OCI-LY1 (cell line): Measurements from ENCODE around the gene LRIG3.

Source experiments
- H2AFZ ChIP-seq: fragments of 200-600 bp; sonication (generic), shearing (Covaris generic); 2 replicates; pipeline ENCODE4 v1.6.0; 2014; ENCODE audit warnings: antibody characterized with exemption, mild to moderate bottlenecking, low read length
- H3F3A ChIP-seq: fragments of 200-600 bp; sonication (generic), shearing (Covaris generic); 2 replicates; pipeline ENCODE4 v1.6.0; 2014; ENCODE audit warnings: mild to moderate bottlenecking, antibody characterized with exemption, low read length, moderate library complexity; ENCODE audit not compliant: insufficient read depth
- H3K27ac ChIP-seq: fragments of 200-600 bp; sonication (generic); 2 replicates; pipeline ENCODE4 v1.5.1; 2014; ENCODE audit warnings: low read length, mixed run types, mild to moderate bottlenecking, low read depth; ENCODE audit not compliant: poor library complexity, severe bottlenecking
- H3K27me3 ChIP-seq: fragments of 200-600 bp; sonication (generic); 2 replicates; pipeline ENCODE4 v1.6.0; 2014; ENCODE audit warnings: antibody characterized with exemption, mild to moderate bottlenecking, low read length, moderate library complexity; ENCODE audit not compliant: insufficient read depth
- H3K36me3 ChIP-seq: fragments of 200-600 bp; sonication (generic); 2 replicates; pipeline ENCODE4 v1.6.1; 2014; ENCODE audit warnings: mild to moderate bottlenecking, antibody characterized with exemption, low read length, moderate library complexity, mixed read lengths; ENCODE audit not compliant: insufficient read depth
- H3K4me1 ChIP-seq: fragments of 200-600 bp; sonication (generic); 2 replicates; pipeline ENCODE4 v1.5.1; 2014; ENCODE audit warnings: mild to moderate bottlenecking, low read length, moderate library complexity; ENCODE audit not compliant: insufficient read depth, severe bottlenecking
- H3K4me2 ChIP-seq: fragments of 200-600 bp; sonication (generic), shearing (Covaris generic); 2 replicates; pipeline ENCODE4 v1.6.1; 2014; ENCODE audit warnings: low read length
- H3K4me3 ChIP-seq: fragments of 200-600 bp; sonication (generic); 2 replicates; pipeline ENCODE4 v1.5.1; 2014; ENCODE audit warnings: low read length, low read depth, mild to moderate bottlenecking, mixed read lengths; ENCODE audit not compliant: poor library complexity, severe bottlenecking
- H3K79me2 ChIP-seq: fragments of 200-600 bp; shearing (Covaris generic); 2 replicates; pipeline ENCODE4 v1.6.1; 2016; ENCODE audit warnings: mixed run types, low read length, mixed read lengths; ENCODE audit not compliant: insufficient read depth
- H3K9ac ChIP-seq: fragments of 200-600 bp; sonication (generic), shearing (Covaris generic); 2 replicates; pipeline ENCODE4 v1.6.1; 2014; ENCODE audit warnings: mild to moderate bottlenecking, low read length, mixed read lengths
- H3K9me2 ChIP-seq: fragments of 200-600 bp; sonication (generic), shearing (Covaris generic); 2 replicates; pipeline ENCODE4 v1.6.1; 2014; ENCODE audit warnings: low read depth, mild to moderate bottlenecking, low read length, mixed read lengths
- H3K9me3 ChIP-seq: fragments of 200-600 bp; shearing (Covaris generic); 2 replicates; pipeline ENCODE4 v1.6.1; 2014; ENCODE audit warnings: low read length, mixed read lengths
- H4K20me1 ChIP-seq: fragments of 200-600 bp; sonication (generic), shearing (Covaris generic); 2 replicates; pipeline ENCODE4 v1.6.0; 2016; ENCODE audit warnings: mild to moderate bottlenecking, low read length; ENCODE audit not compliant: insufficient read depth
- CTCF ChIP-seq: fragments of 200-600 bp; sonication (generic), shearing (Covaris generic); IDR thresholded peaks from 2 replicates; pipeline ENCODE4 v1.5.1; 2017; ENCODE audit warnings: mild to moderate bottlenecking, antibody characterized with exemption, low read length, moderate library complexity, mixed read lengths
- EZH2 ChIP-seq: fragments of 200-600 bp; sonication (generic), shearing (Covaris generic); IDR thresholded peaks from 2 replicates; pipeline ENCODE4 v1.8.0; 2017; ENCODE audit warnings: borderline replicate concordance, mixed run types, mild to moderate bottlenecking, antibody characterized with exemption, low read length, moderate library complexity, mixed read lengths

Gene LRIG3

GRCh38 chr12:58957298-58957697 is 37.0 kb upstream of the LRIG3 start:
- no peaks in the 10 kb centered on the region for H4K20me1 ChIP-seq
- no peak for TF ChIP-seq EZH2
- no peak for TF ChIP-seq CTCF
- H3K36me3 ChIP-seq = no peaks in the 10 kb centered on the region
- H2AFZ ChIP-seq = no peak overlapping the region
- H3K79me2 ChIP-seq = no peaks in the 10 kb centered on the region
- H3F3A ChIP-seq = no peaks in the 10 kb centered on the region
- H3K4me1 ChIP-seq = no peaks in the 10 kb centered on the region
- H3K9me2 ChIP-seq = no peaks in the 10 kb centered on the region
- H3K9me3 ChIP-seq = no peaks in the 10 kb centered on the region
- no peak overlapping the region for H3K4me3 ChIP-seq
- H3K27me3 ChIP-seq = no peaks in the 10 kb centered on the region
- no peak overlapping the region for H3K4me2 ChIP-seq
- no peak overlapping the region for H3K9ac ChIP-seq
- no peak overlapping the region for H3K27ac ChIP-seq

GRCh38 chr12:58955849-58956248 is 35.5 kb upstream of the LRIG3 start:
- TF ChIP-seq EZH2 (no peak), CTCF (no peak)
- Histone ChIP-seq H3K79me2 (no peaks in the 10 kb centered on the region), H3K27ac (no peak overlapping the region), H3K4me3 (no peak overlapping the region), H2AFZ (no peak overlapping the region), H3K4me2 (no peak overlapping the region), H3K9ac (no peak overlapping the region), H3K4me1 (no peaks in the 10 kb centered on the region), H4K20me1 (no peaks in the 10 kb centered on the region), H3K9me3 (no peaks in the 10 kb centered on the region), H3K9me2 (no peaks in the 10 kb centered on the region), H3F3A (no peaks in the 10 kb centered on the region), H3K27me3 (no peaks in the 10 kb centered on the region), H3K36me3 (no peaks in the 10 kb centered on the region)

DNA sequence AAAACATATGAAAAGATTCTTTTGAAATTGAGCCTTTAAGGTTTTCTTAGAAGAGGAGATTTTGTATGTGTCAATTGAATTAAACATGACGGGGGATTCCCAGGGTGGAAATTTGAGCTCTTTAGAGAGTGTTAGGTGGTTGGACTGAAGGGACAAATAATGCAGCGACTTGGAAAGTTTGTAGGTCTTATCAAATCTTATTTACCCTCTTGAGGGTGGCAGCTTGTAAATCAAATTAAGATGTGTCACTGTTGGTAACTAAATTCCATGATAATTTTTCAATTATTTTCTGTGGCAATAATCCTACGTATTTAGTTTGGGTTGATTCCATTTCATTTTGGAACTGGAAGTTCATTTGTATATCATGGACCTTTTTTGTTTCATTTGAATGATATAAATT is 33.7 kb upstream of the LRIG3 start:
- no peak overlapping the region for H2AFZ ChIP-seq
- no peaks in the 10 kb centered on the region for H3K4me1 ChIP-seq
- H3K4me2 ChIP-seq = no peak overlapping the region
- no peak for TF ChIP-seq CTCF
- no peak for TF ChIP-seq EZH2
- no peaks in the 10 kb centered on the region for H3K79me2 ChIP-seq
- H3K36me3 ChIP-seq = no peaks in the 10 kb centered on the region
- no peaks in the 10 kb centered on the region for H4K20me1 ChIP-seq
- H3K9me2 ChIP-seq = no peaks in the 10 kb centered on the region
- H3K27ac ChIP-seq = no peak overlapping the region
- no peaks in the 10 kb centered on the region for H3K9me3 ChIP-seq
- H3K9ac ChIP-seq = no peak overlapping the region
- H3F3A ChIP-seq = no peaks in the 10 kb centered on the region
- no peaks in the 10 kb centered on the region; the same call in 1 of the 2 replicates for H3K27me3 ChIP-seq
- H3K4me3 ChIP-seq = no peak overlapping the region
